HepG2 (cell line): ENCODE measurements around the gene SATB2. TPM values are rescaled to one million over a fixed set of nuclear protein-coding genes. Genes with fewer than 3 reads are reported as not detected.

Experiments
- ATAC-seq: fragments of 200-7000 bp; cut with Tn5 transposase; 3 replicates; pipeline ENCODE4 v1.9.1; 2020; ENCODE audit warnings: mild to moderate bottlenecking, moderate library complexity
- BruUV-seq: library from RNA; stranded (reverse); fragments of 400-500 nt; replicated peaks from 2 replicates; lab custom pipeline; 2021; lab: Mats Ljungman, UMichigan
- CTCF ChIA-PET: fragments of 300-600 bp; formaldehyde crosslinking; extraction: SDS; loops from one replicate; lab custom pipeline; 2021; ENCODE audit warnings: low total read pairs, inconsistent platforms, low intra/inter-chr PET ratio; lab: Yijun Ruan, JAX
- POLR2A ChIA-PET: fragments of 350-600 bp; sonication (Branson Sonifier 250); formaldehyde crosslinking; loops from one replicate; lab custom pipeline; 2020; ENCODE audit warnings: antibody characterized with exemption, inconsistent platforms; lab: Yijun Ruan, JAX
- DNase-seq: peaks from one replicate; pipeline ENCODE4 v3.0.0-alpha.2; 2015; ENCODE audit warnings: low spot score
- FAIRE-seq: peaks from 3 replicates; lab custom pipeline; 2011; peaks lifted over from hg19 to GRCh38; lab: Jason Lieb, UNC
- H2AFZ ChIP-seq: one replicate; pipeline ENCODE4 v1.6.1; 2011; ENCODE audit warnings: low read length, inconsistent platforms
- H3K27ac ChIP-seq: fragments of 300-600 bp; 3 replicates; pipeline ENCODE4 v1.8.0; 2011; ENCODE audit warnings: mixed run types, mild to moderate bottlenecking, mixed read lengths, low read length, inconsistent platforms; ENCODE audit not compliant: insufficient read depth; ENCODE audit errors: extremely low read length
- H3K27me3 ChIP-seq, 2 experiments: fragments of 200-600 bp in 1 of 2; 2 replicates in 1 of 2; 3 replicates in 1 of 2; pipeline versions ENCODE4 v1.6.0 to v1.8.0; 2011; ENCODE audit warnings: low read length in 2 of 2, mild to moderate bottlenecking in 2 of 2, moderate library complexity in 2 of 2, inconsistent platforms in 1 of 2; ENCODE audit not compliant: insufficient read depth in 2 of 2, control insufficient read depth in 1 of 2
- H3K36me3 ChIP-seq, 2 experiments: fragments of 200-600 bp in 1 of 2; replicated peaks in 1 of 2; 2 replicates in 1 of 2; 3 replicates in 1 of 2; pipeline versions ENCODE4 v1.5.1 to v1.8.0; 2011; ENCODE audit warnings: low read length in 2 of 2, inconsistent platforms in 1 of 2; ENCODE audit not compliant: insufficient read depth in 2 of 2, control insufficient read depth in 1 of 2
- H3K4me1 ChIP-seq: 2 replicates; pipeline ENCODE4 v1.5.1; 2012; ENCODE audit warnings: low read length, inconsistent platforms; ENCODE audit not compliant: insufficient read depth
- H3K4me2 ChIP-seq: 2 replicates; pipeline ENCODE4 v1.6.0; 2011; ENCODE audit warnings: low read depth, low read length, inconsistent platforms
- H3K4me3 ChIP-seq, 3 experiments: fragments of 200-600 bp in 1 of 3; sonication (generic), shearing (Covaris generic) in 1 of 3; replicated peaks in 1 of 3; 2 replicates each; pipeline ENCODE4 v1.5.1; 2011 to 2016; ENCODE audit warnings: low read length in 3 of 3, inconsistent platforms in 2 of 3, low read depth in 2 of 3, mild to moderate bottlenecking in 2 of 3, control low read depth in 1 of 3, mixed read lengths in 1 of 3; ENCODE audit not compliant: insufficient read depth in 1 of 3
- H3K79me2 ChIP-seq: one replicate; pipeline ENCODE4 v1.6.1; 2011; ENCODE audit warnings: low read length, inconsistent platforms; ENCODE audit not compliant: insufficient read depth
- H3K9ac ChIP-seq: 2 replicates; pipeline ENCODE4 v1.6.0; 2011; ENCODE audit warnings: mild to moderate bottlenecking, low read depth, low read length, inconsistent platforms; ENCODE audit not compliant: insufficient read depth
- H3K9me3 ChIP-seq: 2 replicates; pipeline ENCODE4 v1.5.1; 2012; ENCODE audit warnings: mild to moderate bottlenecking, low read length
- H4K20me1 ChIP-seq: 2 replicates; pipeline ENCODE4 v1.6.0; 2011; ENCODE audit warnings: inconsistent platforms, mild to moderate bottlenecking, low read length, moderate library complexity; ENCODE audit not compliant: insufficient read depth
- CHD4 ChIP-seq: fragments of 200-600 bp; sonication (generic); IDR thresholded peaks from 2 replicates; pipeline ENCODE4 v1.7.0; 2017; ENCODE audit warnings: mild to moderate bottlenecking, low read length, borderline replicate concordance
- ELF3 ChIP-seq: IDR thresholded peaks from 2 replicates; pipeline ENCODE4 v1.6.1; 2016; ENCODE audit warnings: missing genetic modification reagents, missing compliant biosample characterization
- HNF4G ChIP-seq, 2 experiments: sonication (generic) in 1 of 2; formaldehyde crosslinking in 1 of 2; IDR thresholded peaks; 2 replicates each; pipeline versions ENCODE4 v1.4.0 to v1.6.1; 2011 to 2020; ENCODE audit warnings: borderline replicate concordance in 2 of 2, low read depth in 2 of 2, mild to moderate bottlenecking in 2 of 2, low read length in 1 of 2, missing genetic modification reagents in 1 of 2, moderate library complexity in 1 of 2
- IRX3 ChIP-seq: sonication (generic); formaldehyde crosslinking; IDR thresholded peaks from 2 replicates; pipeline ENCODE4 v1.8.1; 2023; ENCODE audit warnings: mild to moderate bottlenecking, low read depth, missing genetic modification reagents, borderline replicate concordance
- MTERF4 ChIP-seq: sonication (generic); formaldehyde crosslinking; IDR thresholded peaks from 2 replicates; pipeline ENCODE4 v1.8.0; 2023; ENCODE audit warnings: mild to moderate bottlenecking, missing genetic modification reagents
- NAIF1 ChIP-seq: sonication (generic); formaldehyde crosslinking; IDR thresholded peaks from 2 replicates; pipeline ENCODE4 v1.5.0; 2020; ENCODE audit warnings: mild to moderate bottlenecking, missing genetic modification reagents, borderline replicate concordance
- PAWR ChIP-seq: sonication (generic); formaldehyde crosslinking; IDR thresholded peaks from 2 replicates; pipeline ENCODE4 v1.4.0; 2020; ENCODE audit warnings: missing genetic modification reagents, mild to moderate bottlenecking, borderline replicate concordance
- PBX3 ChIP-seq: sonication (generic); formaldehyde crosslinking; IDR thresholded peaks from 2 replicates; pipeline ENCODE4 v1.8.1; 2023; ENCODE audit warnings: missing genetic modification reagents, inconsistent platforms, borderline replicate concordance
- POLR2AphosphoS2 ChIP-seq: IDR thresholded peaks from 2 replicates; pipeline ENCODE4 v1.6.1; 2011; ENCODE audit warnings: low read depth, low read length, improper control_type of control experiment
- PPARG ChIP-seq: conservative IDR thresholded peaks from 2 replicates; pipeline ENCODE4 v1.6.1; 2016; ENCODE audit warnings: missing biosample characterization, missing genetic modification reagents
- TCF12 ChIP-seq, 2 experiments: fragments of 450-650 bp in 1 of 2; sonication (generic) in 1 of 2; formaldehyde crosslinking in 1 of 2; IDR thresholded peaks; 2 replicates each; pipeline versions ENCODE4 v1.6.1 to v1.8.0; 2017 to 2022; ENCODE audit warnings: antibody characterized with exemption in 1 of 2, mild to moderate bottlenecking in 1 of 2, missing genetic modification reagents in 1 of 2, moderate library complexity in 1 of 2
- THYN1 ChIP-seq: sonication (generic); formaldehyde crosslinking; IDR thresholded peaks from 2 replicates; pipeline ENCODE4 v1.8.1; 2023; ENCODE audit warnings: low read depth, mild to moderate bottlenecking, moderate library complexity, missing genetic modification reagents, borderline replicate concordance
- ZFP90 ChIP-seq: sonication (generic); formaldehyde crosslinking; IDR thresholded peaks from 2 replicates; pipeline ENCODE4 v1.8.0; 2022; ENCODE audit warnings: missing genetic modification reagents, mild to moderate bottlenecking, inconsistent platforms, borderline replicate concordance
- ZKSCAN5 ChIP-seq: sonication (generic); formaldehyde crosslinking; IDR thresholded peaks from 2 replicates; pipeline ENCODE4 v1.5.1; 2020; ENCODE audit warnings: mild to moderate bottlenecking, missing genetic modification reagents
- ZNF317 ChIP-seq: sonication (generic); formaldehyde crosslinking; IDR thresholded peaks from 2 replicates; pipeline ENCODE4 v1.5.0; 2020; ENCODE audit warnings: mild to moderate bottlenecking, missing genetic modification reagents
- ZNF484 ChIP-seq: sonication (generic); formaldehyde crosslinking; IDR thresholded peaks from 2 replicates; pipeline ENCODE4 v1.5.1; 2020; ENCODE audit warnings: mild to moderate bottlenecking, low read depth, missing genetic modification reagents, borderline replicate concordance
- ZNF609 ChIP-seq: sonication (generic); formaldehyde crosslinking; IDR thresholded peaks from 2 replicates; pipeline ENCODE4 v1.4.0; 2020; ENCODE audit warnings: mild to moderate bottlenecking, missing genetic modification reagents, borderline replicate concordance
- ZNF879 ChIP-seq: sonication (generic); formaldehyde crosslinking; IDR thresholded peaks from 2 replicates; pipeline ENCODE4 v1.8.1; 2023; ENCODE audit warnings: missing genetic modification reagents
- WGBS: methylation state at CpG from one replicate; pipeline ENCODE4 v1.1.6; 2017; ENCODE audit warnings: low lambda C conversion rate; 5-methylcytosine and 5-hydroxymethylcytosine counted together
- in situ Hi-C: cut with HindIII; loops from 2 replicates; pipeline ENCODE4 v1.10.0; 2017; ENCODE audit warnings: low pct_unique_long_range_greater_than_20kb; ENCODE audit not compliant: extremely low pct_ligation_motif_present
- intact Hi-C: fragments of 100-400 bp; cut with micrococcal nuclease; formaldehyde crosslinking; loops from one replicate; pipeline ENCODE4 v1.10.0; 2022; ENCODE audit not compliant: unreplicated experiment
- polyA plus RNA-seq, 8 experiments: library from polyadenylated mRNA; depleted of rRNA in 3 of 8; stranded (reverse) in 7 of 8; unstranded in 1 of 8; fragments of >200 nt; fragmentation: Illumina TruSeq in 4 of 8; extraction: Trizol in 4 of 8; gene quantifications; 2 replicates each; pipeline versions ENCODE4 v1.2.1 to v1.2.3, GENCODE V29; 2011 to 2016; ENCODE audit warnings: low read depth in 4 of 8, missing spikeins in 1 of 8, mixed read lengths in 1 of 8; ENCODE audit not compliant: insufficient read depth in 1 of 8
- total RNA-seq, 5 experiments: library from RNA; depleted of rRNA; stranded (reverse); fragments of >200 nt; fragmentation: Illumina TruSeq; extraction: Trizol; gene quantifications; 2 replicates each; pipeline ENCODE4 v1.2.3, GENCODE V29; 2016; ENCODE audit warnings: low read depth in 1 of 5

The SATB2 gene
- total and polyA plus RNA-seq, 2 of the 13 experiments (the other 11 are each of a cell fraction or from before 2014, with no cell fraction given): 2.5 to 5.5 TPM

- no TSS peak for BruUV-seq
- POLR2A ChIA-PET: no interaction called here
- no peaks in the 10 kb centered on the region for H3K4me1 ChIP-seq
- no peaks in the 10 kb centered on the region for H3K27me3 ChIP-seq
- no peaks in the 10 kb centered on the region for H3K79me2 ChIP-seq
- H4K20me1 ChIP-seq: no peaks in the 10 kb centered on the region
- in situ Hi-C loops: no loop called here
- no peak overlapping the region for H3K9ac ChIP-seq
- H2AFZ ChIP-seq: no peak overlapping the region
- CTCF ChIA-PET: no interaction called here
- H3K4me2 ChIP-seq: no peak overlapping the region
- no peaks in the 10 kb centered on the region for H3K9me3 ChIP-seq
- no peak for DNase-seq
- intact Hi-C loops: no loop called here
- H3K27ac ChIP-seq: no peak overlapping the region
- TF ChIP-seq ZKSCAN5 (no peak), PBX3 (CRISPR knock-in tag) (no peak), ELF3 (CRISPR knock-in tag) (no peak), HNF4G (IDR thresholded peaks at IDR 0.05; ENCODE audit: borderline replicate concordance, low read depth, low read length) (no peak), HNF4G (CRISPR knock-in tag; IDR thresholded peaks at IDR 0.05; ENCODE audit: borderline replicate concordance, low read depth) (no peak), POLR2AphosphoS2 (no peak), ZNF879 (no peak), PPARG (no peak), THYN1 (CRISPR knock-in tag) (no peak), TCF12 (IDR thresholded peaks at IDR 0.05) (no peak), TCF12 (CRISPR knock-in tag; IDR thresholded peaks at IDR 0.05) (no peak), CHD4 (no peak), ZNF609 (CRISPR knock-in tag) (no peak), MTERF4 (CRISPR knock-in tag) (no peak), ZNF317 (CRISPR knock-in tag) (no peak), PAWR (no peak), ZNF484 (no peak), NAIF1 (CRISPR knock-in tag) (no peak), IRX3 (no peak), ZFP90 (no peak)
- no peak for FAIRE-seq
- H3K4me3 ChIP-seq: no peak overlapping the region
- peak; percentile 39; the same call in 2 of the 3 replicates for ATAC-seq
- H3K36me3 ChIP-seq: no peaks in the 10 kb centered on the region
- 56% methylated on average over 4 of the region's 4 CpGs for WGBS
Observed at GRCh38 chr2:199441759-199442158, 16.0 kb downstream of the SATB2 start.
